ENCODE data around the gene TEP1. TPM values are rescaled to one million over a fixed set of nuclear protein-coding genes. Genes with fewer than 3 reads are reported as not detected.
"Not testable (repeated sequence)": the region's sequence is repeated elsewhere in the genome, so short reads cannot be mapped to it uniquely, and the experiment has no call there.

TEP1 gene
- total and polyA plus RNA-seq, 2 of the 8 experiments (the other 6 are each of a cell fraction or from before 2014, with no cell fraction given): 6.9 to 10.7 TPM

GRCh38 chr14:20443650-20444049 lies 30.3 kb upstream of the TEP1 start:
- H2AFZ ChIP-seq (ENCODE audit: low read length); H3K79me2 ChIP-seq (ENCODE audit: control insufficient read depth in 1 of 2, insufficient read depth in 2 of 2, low read length in 2 of 2); H2BK20ac ChIP-seq (ENCODE audit: low read length); H3K4me3 ChIP-seq (ENCODE audit: extremely low read depth in 1 of 4, insufficient read depth in 2 of 4, low read depth in 3 of 4, low read length in 4 of 4); H4K20me1 ChIP-seq (replicated peaks in 1 of 2; ENCODE audit: control insufficient read depth in 1 of 2, insufficient read depth in 2 of 2, low read length in 2 of 2); H3K4ac ChIP-seq (replicated peaks; ENCODE audit: insufficient read length, low read depth, low read length); H3K18ac ChIP-seq (ENCODE audit: extremely low read depth, low read length); H2AK5ac ChIP-seq (ENCODE audit: low read depth, low read length); H2BK5ac ChIP-seq (ENCODE audit: low read depth, low read length); H4K8ac ChIP-seq (ENCODE audit: extremely low read depth, insufficient read depth, low read length); H4K91ac ChIP-seq (replicated peaks; ENCODE audit: insufficient read length, low read length); H4K5ac ChIP-seq (ENCODE audit: insufficient read length, low read depth, low read length); H3K27ac ChIP-seq (ENCODE audit: low read depth, low read length); H3K9me3 ChIP-seq (ENCODE audit: insufficient read depth in 2 of 2, low read depth in 1 of 2, low read length in 1 of 2); H3K79me1 ChIP-seq (ENCODE audit: low read depth, low read length); H3K4me1 ChIP-seq (replicated peaks in 1 of 4; ENCODE audit: control insufficient read depth in 3 of 4, insufficient read depth in 4 of 4, low read length in 3 of 4); H3K23me2 ChIP-seq (ENCODE audit: low read depth, low read length); H2BK12ac ChIP-seq (ENCODE audit: low read depth, low read length); H2BK120ac ChIP-seq (replicated peaks; ENCODE audit: low read depth, low read length); H3K14ac ChIP-seq (ENCODE audit: insufficient read length); H2BK15ac ChIP-seq (ENCODE audit: low read length); H3K23ac ChIP-seq (ENCODE audit: insufficient read length); H3K27me3 ChIP-seq (replicated peaks in 1 of 4; ENCODE audit: control insufficient read depth in 3 of 4, extremely low read depth in 1 of 4, insufficient read depth in 3 of 4, low read length in 3 of 4); H3K56ac ChIP-seq (replicated peaks; ENCODE audit: insufficient read length, low read depth, low read length); FAIRE-seq; H3K9ac ChIP-seq (replicated peaks in 1 of 4; ENCODE audit: extremely low read depth in 1 of 4, low read depth in 3 of 4, low read length in 3 of 4); H3K4me2 ChIP-seq (ENCODE audit: insufficient read depth in 1 of 2, low read depth in 2 of 2, low read length in 2 of 2); DNase-seq (ENCODE audit: low read depth in 1 of 2, low spot score in 2 of 2): not testable (repeated sequence)
- peaks cover 26 to 34% (median 33%) of the 10 kb centered on the region in 4 experiments for H3K36me3 ChIP-seq (ENCODE audit: control insufficient read depth in 2 of 4, insufficient read depth in 4 of 4, low read length in 3 of 4)
- POLR2A ChIA-PET (ENCODE audit: partially characterized antibody): interaction anchor here (1.0 to 8.2 kb wide), 4 partner anchors 8 to 100 kb away, joined by 3 to 68 read pairs (median 32); partner anchors contain the start of genes APEX1, KLHL33, OSGEP and PARP2
- CTCF ChIA-PET (ENCODE audit: partially characterized antibody): interaction anchor here (1.2 to 2.1 kb wide), 3 partner anchors 14 to 164 kb away, joined by 4 to 5 read pairs (median 4); no protein-coding TSS in a partner anchor
- WGBS, 2 experiments (ENCODE audit: extremely low coverage in 1 of 2, insufficient coverage in 1 of 2, insufficient read length in 1 of 2, insufficient replicate concordance in 2 of 2, low coverage in 1 of 2, low lambda C conversion rate in 2 of 2, missing lambda C conversion rate in 1 of 2): 92% methylated on average over 2 of the region's 4 CpGs; no CpG with 5 or more reads in 1 of the 2 experiments
